ENCODE data around the gene SMPD2. TPM values are rescaled to one million over a fixed set of nuclear protein-coding genes. Genes with fewer than 3 reads are reported as not detected.

SMPD2 gene
- total and polyA plus RNA-seq, 2 donors (not counting 3 experiments of a cell fraction or from before 2014, with no cell fraction given), result 6.9 to 10.0 TPM

- Histone ChIP-seq H3K4me1 (ENCODE audit: control insufficient read depth, extremely low read depth, insufficient read depth, low read length) (peaks cover 7% of the 10 kb centered on the region), H2AFZ (ENCODE audit: low read depth, low read length) (no peak overlapping the region), H3K36me3 (ENCODE audit: control insufficient read depth in 2 of 2, extremely low read depth in 1 of 2, insufficient read depth in 2 of 2, low read length in 2 of 2) (no peaks in the 10 kb centered on the region), H3K79me2 (ENCODE audit: control insufficient read depth, insufficient read depth, low read length) (no peaks in the 10 kb centered on the region), H3K9me1 (replicated peaks; ENCODE audit: control insufficient read depth, extremely low read depth, insufficient read depth, low read length) (no peaks in the 10 kb centered on the region), H3K4me2 (ENCODE audit: insufficient read depth, low read length) (no peak overlapping the region), H3K27ac (ENCODE audit: insufficient read depth, low read depth, low read length) (no peak overlapping the region), H3K9ac (replicated peaks; ENCODE audit: extremely low read depth, insufficient read depth, low read length) (no peak overlapping the region), H3K4me3 (replicated peaks in 1 of 3; ENCODE audit: insufficient read depth in 1 of 3, low read depth in 1 of 3, low read length in 3 of 3) (no peak overlapping the region), H3K9me3 (replicated peaks; ENCODE audit: control insufficient read depth, insufficient read depth, low read length) (no peaks in the 10 kb centered on the region), H3K27me3 (ENCODE audit: control insufficient read depth in 2 of 2, insufficient read depth in 2 of 2, low read length in 2 of 2) (no peaks in the 10 kb centered on the region), H4K20me1 (replicated peaks; ENCODE audit: control insufficient read depth, extremely low read depth, insufficient read depth, low read length) (no peaks in the 10 kb centered on the region)
- dilution Hi-C loops (cut with MboI; ENCODE audit: extremely low pct_ligation_motif_present, low sequenced_read_pairs) (no loop called here), intact Hi-C loops (cut with micrococcal nuclease) (no loop called here)
- POLR2A ChIA-PET, result no interaction called here
- CTCF ChIA-PET, result interaction anchor here (0.7 kb wide), 1 partner anchor 13 kb away, joined by 3 read pairs; the partner anchor contains the start of genes PPIL6 and SMPD2
- BruUV-seq (replicated peaks), result no TSS peak
- DNase-seq (ENCODE audit: low read depth, low spot score), result no peak
- TF ChIP-seq POLR2A (IDR thresholded peaks at IDR 0.05; ENCODE audit: low read depth, low read length) (no peak), POLR2AphosphoS5 (IDR thresholded peaks at IDR 0.05; ENCODE audit: insufficient read depth, low read depth, low read length) (no peak), JUN (IDR thresholded peaks at IDR 0.05; ENCODE audit: borderline replicate concordance, insufficient read depth, insufficient read length, low read depth) (no peak), GATA2 (IDR thresholded peaks at IDR 0.05; ENCODE audit: insufficient read depth, insufficient read length, low read depth, low read length) (no peak), FOS (IDR thresholded peaks at IDR 0.05; ENCODE audit: borderline replicate concordance, insufficient read depth, low read length) (no peak), EZH2 (IDR thresholded peaks at IDR 0.05; ENCODE audit: borderline replicate concordance, low read depth, low read length, severe bottlenecking) (no peak), MYC (IDR thresholded peaks at IDR 0.05; ENCODE audit: low read depth, low read length) (no peak), CTCF (IDR thresholded peaks at IDR 0.05; ENCODE audit: extremely low read depth in 1 of 2, insufficient read depth in 1 of 2, low read depth in 1 of 2, low read length in 2 of 2) (no peak)
- TF ChIP-seq, protein P1, sequence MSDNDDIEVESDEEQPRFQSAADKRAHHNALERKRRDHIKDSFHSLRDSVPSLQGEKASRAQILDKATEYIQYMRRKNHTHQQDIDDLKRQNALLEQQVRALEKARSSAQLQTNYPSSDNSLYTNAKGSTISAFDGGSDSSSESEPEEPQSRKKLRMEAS (IDR thresholded peaks at IDR 0.05; ENCODE audit: insufficient read depth, insufficient read length), result no peak
- no peak for FAIRE-seq
Observed at GRCh38 chr6:109453156-109453555, 12.6 kb downstream of the SMPD2 start.

All from endothelial cell of umbilical vein (primary cell).